ENCODE data around the gene LCN1.
"Not testable (repeated sequence)": the region's sequence is repeated elsewhere in the genome, so short reads cannot be mapped to it uniquely, and the experiment has no call there.

Gene LCN1

DNA sequence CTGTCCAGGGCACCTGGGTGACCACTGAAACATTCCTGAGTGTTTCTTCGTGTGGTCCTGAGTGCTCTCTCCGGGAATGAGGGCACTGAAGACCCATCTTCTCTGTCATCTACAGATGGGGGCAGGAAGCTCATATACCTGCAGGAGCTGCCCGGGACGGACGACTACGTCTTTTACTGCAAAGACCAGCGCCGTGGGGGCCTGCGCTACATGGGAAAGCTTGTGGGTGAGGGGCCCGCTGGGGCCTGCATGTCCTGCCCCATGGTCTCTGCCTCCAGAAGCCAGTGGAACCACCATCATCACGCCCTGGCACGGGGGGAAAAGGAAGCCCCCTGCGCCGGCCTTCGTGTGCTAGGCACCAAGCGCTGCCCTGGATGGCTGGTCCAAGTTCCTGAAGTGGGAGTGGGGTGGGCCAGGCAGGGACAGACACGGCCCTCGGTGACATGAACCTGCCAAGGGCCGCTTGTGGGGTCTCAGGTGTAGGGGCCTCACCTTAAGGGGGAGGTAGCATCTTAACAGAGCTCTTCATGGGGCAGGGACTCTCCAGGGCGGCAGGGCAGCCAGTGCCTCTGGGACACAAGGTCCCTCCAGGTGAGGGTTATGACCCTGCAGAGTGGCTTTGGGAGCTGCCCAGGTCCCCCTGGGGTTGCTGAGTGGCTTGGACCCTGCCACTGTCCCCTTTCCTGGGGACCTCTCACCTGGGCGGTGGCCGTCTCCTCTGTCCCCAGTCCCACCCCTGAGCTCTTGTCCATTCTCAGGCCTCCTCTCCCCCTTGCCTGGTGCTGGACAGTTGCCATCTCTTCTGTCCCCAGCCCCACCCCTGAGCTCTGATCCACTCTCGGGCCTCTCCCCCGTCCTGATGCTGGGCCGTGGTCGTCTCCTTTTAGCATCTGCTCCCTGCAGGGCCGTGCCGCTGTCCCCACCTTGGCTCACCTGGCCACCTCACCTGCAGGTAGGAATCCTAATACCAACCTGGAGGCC lies 26.8 kb downstream of the LCN1 start:
- Histone ChIP-seq H4K20me1 (ENCODE audit: insufficient read depth, low read length, poor library complexity, severe bottlenecking) (no peaks in the 10 kb centered on the region), H3F3A (ENCODE audit: low read depth) (no peaks in the 10 kb centered on the region), H3K79me2 (ENCODE audit: insufficient read depth, low read length) (no peaks in the 10 kb centered on the region), H3K4me2 (ENCODE audit: low read depth, low read length, poor library complexity, severe bottlenecking) (no peak overlapping the region), H3K36me3 (ENCODE audit: insufficient read depth, low read length) (no peaks in the 10 kb centered on the region), H3K9me2 (replicated peaks; ENCODE audit: low read depth, low read length) (no peaks in the 10 kb centered on the region), H3K9me3 (ENCODE audit: insufficient read depth, low read depth, low read length) (peaks cover 3% of the 10 kb centered on the region; the same call in 1 of the 2 replicates), H2AFZ (ENCODE audit: low read length) (no peak overlapping the region), H3K9ac (ENCODE audit: low read depth, low read length, poor library complexity, severe bottlenecking) (no peak overlapping the region), H3K27me3 (ENCODE audit: insufficient read depth, low read length, poor library complexity, severe bottlenecking) (no peaks in the 10 kb centered on the region), H3K4me3 (ENCODE audit: low read length, poor library complexity, severe bottlenecking) (no peak overlapping the region), H3K4me1 (ENCODE audit: insufficient read depth, low read length, poor library complexity, severe bottlenecking) (no peaks in the 10 kb centered on the region)
- TF ChIP-seq EZH2phosphoT487 (IDR thresholded peaks at IDR 0.05; ENCODE audit: borderline replicate concordance): no peak
- TF ChIP-seq, protein P1, sequence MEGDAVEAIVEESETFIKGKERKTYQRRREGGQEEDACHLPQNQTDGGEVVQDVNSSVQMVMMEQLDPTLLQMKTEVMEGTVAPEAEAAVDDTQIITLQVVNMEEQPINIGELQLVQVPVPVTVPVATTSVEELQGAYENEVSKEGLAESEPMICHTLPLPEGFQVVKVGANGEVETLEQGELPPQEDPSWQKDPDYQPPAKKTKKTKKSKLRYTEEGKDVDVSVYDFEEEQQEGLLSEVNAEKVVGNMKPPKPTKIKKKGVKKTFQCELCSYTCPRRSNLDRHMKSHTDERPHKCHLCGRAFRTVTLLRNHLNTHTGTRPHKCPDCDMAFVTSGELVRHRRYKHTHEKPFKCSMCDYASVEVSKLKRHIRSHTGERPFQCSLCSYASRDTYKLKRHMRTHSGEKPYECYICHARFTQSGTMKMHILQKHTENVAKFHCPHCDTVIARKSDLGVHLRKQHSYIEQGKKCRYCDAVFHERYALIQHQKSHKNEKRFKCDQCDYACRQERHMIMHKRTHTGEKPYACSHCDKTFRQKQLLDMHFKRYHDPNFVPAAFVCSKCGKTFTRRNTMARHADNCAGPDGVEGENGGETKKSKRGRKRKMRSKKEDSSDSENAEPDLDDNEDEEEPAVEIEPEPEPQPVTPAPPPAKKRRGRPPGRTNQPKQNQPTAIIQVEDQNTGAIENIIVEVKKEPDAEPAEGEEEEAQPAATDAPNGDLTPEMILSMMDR (conservative IDR thresholded peaks at IDR 0.05; ENCODE audit: low read length): no peak

DNA sequence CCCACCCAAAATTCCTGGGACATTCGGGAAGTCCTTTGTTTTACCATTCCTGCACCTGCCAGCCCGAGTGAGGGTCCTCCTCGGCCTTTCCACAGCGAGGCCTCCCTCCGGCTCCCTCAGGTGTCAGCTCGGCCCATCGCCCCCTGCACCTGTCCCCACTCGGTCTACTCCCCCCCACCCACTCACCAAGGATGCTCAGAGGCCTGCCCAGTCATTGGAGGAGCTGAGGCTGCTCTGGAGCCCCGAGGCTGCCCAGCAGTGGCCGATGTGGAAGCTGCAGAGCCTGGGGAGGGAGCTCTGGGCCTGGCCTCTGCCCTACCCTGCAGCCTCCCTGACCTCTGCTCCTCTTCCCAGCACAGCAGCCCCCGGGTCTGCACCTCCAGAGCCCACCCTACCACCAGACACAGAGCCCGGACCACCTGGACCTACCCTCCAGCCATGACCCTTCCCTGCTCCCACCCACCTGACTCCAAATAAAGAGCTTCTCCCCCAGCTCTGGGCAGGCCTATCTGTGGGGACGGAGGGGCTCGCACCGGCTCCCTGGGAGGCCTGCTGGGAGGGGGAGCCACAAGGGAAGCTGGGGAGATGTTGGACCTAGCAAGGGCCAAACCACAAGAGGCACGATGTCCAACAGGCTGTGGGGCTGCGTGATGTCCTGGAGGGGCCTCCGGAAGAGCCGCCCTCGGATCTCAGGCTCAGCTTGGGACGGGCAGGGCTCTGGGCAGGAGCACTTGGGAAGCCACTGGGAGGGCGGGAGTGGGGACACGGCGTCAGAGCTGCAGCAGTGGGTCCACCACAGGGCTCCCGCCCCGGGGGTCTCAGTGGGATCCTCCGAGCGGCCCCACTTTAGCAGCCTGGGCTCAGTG lies 28.5 kb downstream of the LCN1 start:
- H3K79me2 ChIP-seq (ENCODE audit: insufficient read depth, low read length); H3K4me3 ChIP-seq (ENCODE audit: low read length, poor library complexity, severe bottlenecking); H3K9me2 ChIP-seq (replicated peaks; ENCODE audit: low read depth, low read length); H3F3A ChIP-seq (ENCODE audit: low read depth); H3K36me3 ChIP-seq (ENCODE audit: insufficient read depth, low read length); H4K20me1 ChIP-seq (ENCODE audit: insufficient read depth, low read length, poor library complexity, severe bottlenecking); H3K27me3 ChIP-seq (ENCODE audit: insufficient read depth, low read length, poor library complexity, severe bottlenecking); H3K9ac ChIP-seq (ENCODE audit: low read depth, low read length, poor library complexity, severe bottlenecking); H3K4me2 ChIP-seq (ENCODE audit: low read depth, low read length, poor library complexity, severe bottlenecking); H3K9me3 ChIP-seq (ENCODE audit: insufficient read depth, low read depth, low read length); H3K4me1 ChIP-seq (ENCODE audit: insufficient read depth, low read length, poor library complexity, severe bottlenecking); H2AFZ ChIP-seq (ENCODE audit: low read length): not testable (repeated sequence)

DNA sequence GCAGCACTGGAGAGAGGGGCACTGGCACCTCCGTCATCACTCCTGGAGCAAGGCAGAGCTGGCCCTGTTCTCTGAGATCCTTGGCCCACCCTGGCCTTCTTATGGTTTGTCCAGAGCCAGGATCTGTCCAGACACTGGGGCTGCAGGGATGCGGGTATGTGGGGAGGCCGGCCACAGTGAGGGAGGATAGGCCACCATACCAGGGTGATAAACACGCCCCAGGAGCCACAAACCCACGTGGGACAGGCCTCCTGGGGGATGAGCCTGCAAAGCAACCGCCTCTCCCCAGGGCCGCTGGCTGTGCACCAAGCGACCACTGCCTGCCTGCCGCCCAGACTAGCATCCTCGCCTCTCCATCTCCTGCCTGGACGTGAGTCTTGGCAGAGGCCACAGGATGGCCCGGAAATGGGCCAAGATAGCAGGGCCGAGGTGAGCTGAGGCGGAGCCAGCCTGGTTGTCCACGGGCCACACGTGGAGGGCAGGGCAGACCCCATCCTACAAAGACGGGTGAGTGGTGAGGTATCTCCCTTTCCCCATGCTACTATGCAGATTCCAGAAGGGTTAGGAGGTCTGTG lies 29.2 kb downstream of the LCN1 start:
- no peaks in the 10 kb centered on the region for H3K4me1 ChIP-seq (ENCODE audit: insufficient read depth, low read length, poor library complexity, severe bottlenecking)
- no peaks in the 10 kb centered on the region for H3K27me3 ChIP-seq (ENCODE audit: insufficient read depth, low read length, poor library complexity, severe bottlenecking)
- H3K36me3 ChIP-seq (ENCODE audit: insufficient read depth, low read length): no peaks in the 10 kb centered on the region
- TF ChIP-seq EZH2phosphoT487 (IDR thresholded peaks at IDR 0.05; ENCODE audit: borderline replicate concordance): no peak
- TF ChIP-seq, protein P1 (conservative IDR thresholded peaks at IDR 0.05; ENCODE audit: low read length): no peak
- H4K20me1 ChIP-seq (ENCODE audit: insufficient read depth, low read length, poor library complexity, severe bottlenecking): no peaks in the 10 kb centered on the region
- no peaks in the 10 kb centered on the region for H3F3A ChIP-seq (ENCODE audit: low read depth)
- no peak overlapping the region for H2AFZ ChIP-seq (ENCODE audit: low read length)
- no peaks in the 10 kb centered on the region for H3K9me2 ChIP-seq (replicated peaks; ENCODE audit: low read depth, low read length)
- H3K79me2 ChIP-seq (ENCODE audit: insufficient read depth, low read length): no peaks in the 10 kb centered on the region
- peaks cover 8% of the 10 kb centered on the region; the same call in 1 of the 2 replicates for H3K9me3 ChIP-seq (ENCODE audit: insufficient read depth, low read depth, low read length)
- no peak overlapping the region for H3K9ac ChIP-seq (ENCODE audit: low read depth, low read length, poor library complexity, severe bottlenecking)
- no peak overlapping the region for H3K4me2 ChIP-seq (ENCODE audit: low read depth, low read length, poor library complexity, severe bottlenecking)
- no peak overlapping the region for H3K4me3 ChIP-seq (ENCODE audit: low read length, poor library complexity, severe bottlenecking)
